PC-9 (cell line): ENCODE results near the gene TANGO2.

Experiments
- CTCF ChIP-seq: fragments of 200-600 bp; sonication (generic); conservative IDR thresholded peaks from 2 replicates; pipeline ENCODE4 v1.6.1; 2017; ENCODE audit warnings: mixed run types, antibody characterized with exemption, mild to moderate bottlenecking, moderate library complexity
- EZH2 ChIP-seq: fragments of 200-600 bp; sonication (generic); IDR thresholded peaks from 2 replicates; pipeline ENCODE4 v1.8.0; 2017; ENCODE audit warnings: antibody characterized with exemption, low read depth

- no peak for TF ChIP-seq EZH2
- TF ChIP-seq CTCF = no peak
Measured at GRCh38 chr22:19987394-19988306, 33.3 kb upstream of the TANGO2 start.
